WTC11 (cell line): ENCODE results near the gene SPDL1.

Experiments
- GRHL2 ChIP-seq: fragments of 250-450 bp; sonication (Bioruptor Pico); IDR thresholded peaks from 2 replicates; pipeline ENCODE4 v1.8.0; 2022; ENCODE audit warnings: mild to moderate bottlenecking, moderate library complexity; ENCODE audit not compliant: insufficient replicate concordance, severe bottlenecking
- NFYB ChIP-seq: sonication (generic); formaldehyde crosslinking; conservative IDR thresholded peaks from 2 replicates; pipeline ENCODE4 v1.8.0; 2022; ENCODE audit warnings: low read depth, missing genetic modification reagents
- TCF7 ChIP-seq: sonication (generic); formaldehyde crosslinking; IDR thresholded peaks from 2 replicates; pipeline ENCODE4 v1.8.0; 2022; ENCODE audit warnings: mild to moderate bottlenecking, low read depth, missing genetic modification reagents, moderate library complexity
- TF ChIP-seq, protein P1 (sequence below): sonication (generic); formaldehyde crosslinking; IDR thresholded peaks from 2 replicates; pipeline ENCODE4 v1.8.0; 2022; ENCODE audit warnings: mild to moderate bottlenecking, missing genetic modification reagents
- TF ChIP-seq, protein P2 (sequence below): sonication (generic); formaldehyde crosslinking; IDR thresholded peaks from 2 replicates; pipeline ENCODE4 v1.8.1; 2022; ENCODE audit warnings: low read depth, missing genetic modification reagents, borderline replicate concordance

DNA sequence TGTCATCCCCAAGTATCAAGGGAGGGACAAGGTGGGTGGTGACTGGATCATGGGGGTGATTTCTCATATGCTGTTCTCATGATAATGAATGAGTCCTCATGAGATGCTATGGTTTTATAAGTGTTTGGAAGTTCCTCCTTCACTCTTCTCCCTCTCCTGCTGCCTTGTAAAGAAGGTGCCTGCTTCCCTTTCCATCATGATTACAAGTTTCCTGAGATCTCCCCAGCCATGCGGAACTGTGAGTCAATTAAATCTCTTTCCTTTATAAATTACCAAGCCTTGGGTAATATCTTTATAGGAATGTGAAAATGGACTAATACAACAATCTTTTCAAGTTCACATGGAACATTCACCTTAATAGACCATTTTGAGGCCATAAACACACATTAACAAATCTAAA lies 32.0 kb downstream of the SPDL1 start:
- no peak for TF ChIP-seq TCF7 (CRISPR knock-in tag)
- no peak for TF ChIP-seq NFYB
- TF ChIP-seq, protein P1, sequence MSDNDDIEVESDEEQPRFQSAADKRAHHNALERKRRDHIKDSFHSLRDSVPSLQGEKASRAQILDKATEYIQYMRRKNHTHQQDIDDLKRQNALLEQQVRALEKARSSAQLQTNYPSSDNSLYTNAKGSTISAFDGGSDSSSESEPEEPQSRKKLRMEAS (CRISPR knock-in tag) = no peak
- no peak for TF ChIP-seq GRHL2
- TF ChIP-seq, protein P2, sequence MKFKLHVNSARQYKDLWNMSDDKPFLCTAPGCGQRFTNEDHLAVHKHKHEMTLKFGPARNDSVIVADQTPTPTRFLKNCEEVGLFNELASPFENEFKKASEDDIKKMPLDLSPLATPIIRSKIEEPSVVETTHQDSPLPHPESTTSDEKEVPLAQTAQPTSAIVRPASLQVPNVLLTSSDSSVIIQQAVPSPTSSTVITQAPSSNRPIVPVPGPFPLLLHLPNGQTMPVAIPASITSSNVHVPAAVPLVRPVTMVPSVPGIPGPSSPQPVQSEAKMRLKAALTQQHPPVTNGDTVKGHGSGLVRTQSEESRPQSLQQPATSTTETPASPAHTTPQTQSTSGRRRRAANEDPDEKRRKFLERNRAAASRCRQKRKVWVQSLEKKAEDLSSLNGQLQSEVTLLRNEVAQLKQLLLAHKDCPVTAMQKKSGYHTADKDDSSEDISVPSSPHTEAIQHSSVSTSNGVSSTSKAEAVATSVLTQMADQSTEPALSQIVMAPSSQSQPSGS (CRISPR knock-in tag) = no peak
